NCI-H748 (cell line): ENCODE measurements around the gene MAPKAPK2.
"Not testable (repeated sequence)": the region's sequence is repeated elsewhere in the genome, so short reads cannot be mapped to it uniquely, and the experiment has no call there.

Source experiments
- DNase-seq: peaks from one replicate; lab custom pipeline; 2025; ENCODE audit not compliant: unreplicated experiment; lab: John Stamatoyannopoulos, UW

MAPKAPK2 gene

DNA sequence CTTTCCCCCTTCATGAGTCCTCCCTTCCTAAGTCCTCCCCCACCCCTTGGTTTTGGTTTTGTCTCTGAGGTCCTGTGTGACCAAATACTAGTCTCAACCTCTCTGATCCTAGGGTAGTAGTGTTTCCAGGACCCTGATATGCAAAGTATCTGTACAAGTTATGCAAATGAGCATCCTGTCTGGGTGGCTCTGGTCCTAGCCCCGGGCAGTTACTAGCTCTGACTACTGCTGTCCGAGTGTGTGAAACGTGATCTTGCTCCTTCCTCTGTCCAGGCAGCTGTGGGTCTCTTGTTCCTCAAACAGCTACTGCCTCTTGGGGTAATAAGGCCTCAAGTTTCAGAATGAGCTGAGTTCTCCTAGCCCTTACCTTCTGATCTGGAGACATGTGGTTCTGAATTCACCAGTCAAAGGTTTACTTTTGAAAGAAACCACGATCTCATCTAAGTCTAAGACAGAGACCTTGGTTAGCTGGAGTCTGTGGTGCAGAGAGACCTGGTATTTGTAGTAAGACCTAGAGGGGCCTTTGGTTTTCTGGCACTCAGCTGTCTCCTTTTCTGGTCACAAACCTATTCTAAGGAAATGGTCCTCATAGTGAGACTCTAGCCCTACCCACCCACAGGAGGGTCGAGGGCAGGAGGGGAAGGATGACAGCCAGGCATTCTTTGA, 54.8 kb downstream of the MAPKAPK2 start:
- no peak for DNase-seq

DNA sequence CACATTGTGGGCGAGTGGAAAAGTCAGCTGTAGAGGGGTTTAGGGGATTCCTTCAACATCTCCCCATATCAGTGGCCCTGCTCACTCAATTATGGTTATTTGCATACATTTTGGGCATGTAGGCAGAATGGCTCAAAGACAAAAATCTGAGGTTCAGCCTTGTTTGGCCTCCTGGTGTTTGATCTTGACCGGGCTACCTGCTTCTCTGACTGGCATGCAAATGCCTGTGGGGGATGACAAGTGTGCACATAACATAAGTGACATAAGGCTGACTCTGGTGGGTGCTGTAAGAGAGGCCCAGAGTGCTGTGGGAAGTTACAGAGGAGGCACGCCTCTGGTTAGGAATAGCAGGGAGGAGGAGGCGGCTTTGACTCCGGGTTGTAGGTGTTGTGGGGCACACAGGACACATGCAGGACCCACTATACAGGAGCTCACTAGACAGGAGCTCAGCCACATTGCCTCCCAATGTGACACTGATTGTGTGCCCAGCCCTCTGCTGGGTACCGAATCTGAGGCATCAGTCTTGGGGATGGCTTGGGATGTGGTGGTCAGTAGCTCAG, 56.5 kb downstream of the MAPKAPK2 start:
- no peak for DNase-seq

DNA sequence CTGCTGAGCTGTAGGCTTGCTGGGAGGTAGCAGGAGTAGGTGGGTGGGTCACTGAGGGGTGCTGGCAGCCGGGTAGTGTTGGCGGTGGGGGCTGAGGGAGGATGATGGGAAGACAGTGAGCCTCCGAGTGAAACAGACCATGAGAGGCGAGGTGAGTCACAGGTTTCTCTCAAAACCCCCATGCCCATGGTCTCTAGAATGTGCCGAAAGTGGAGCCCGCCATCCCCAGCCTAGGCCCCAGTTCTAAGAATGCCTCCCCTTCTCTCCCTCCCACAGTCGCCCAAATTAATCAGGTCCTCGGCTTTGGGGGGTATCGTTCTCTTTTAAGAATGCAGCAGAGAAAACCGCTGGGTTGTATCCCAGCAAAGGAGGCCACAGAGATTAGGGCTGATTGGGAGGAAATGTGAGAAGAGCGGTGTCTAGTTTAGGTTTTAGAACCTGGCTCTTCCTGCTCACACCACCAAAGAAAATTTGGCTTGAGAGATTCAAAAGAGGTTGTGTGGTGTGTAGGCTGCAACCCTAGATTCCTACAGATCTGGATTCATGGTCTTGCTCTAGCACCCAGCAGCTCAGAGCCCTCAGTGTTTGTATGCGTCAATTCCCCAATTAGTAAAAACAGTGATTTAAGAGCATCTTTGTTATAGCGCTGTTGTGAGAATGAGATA, 58.1 kb downstream of the MAPKAPK2 start:
- no peak for DNase-seq

DNA sequence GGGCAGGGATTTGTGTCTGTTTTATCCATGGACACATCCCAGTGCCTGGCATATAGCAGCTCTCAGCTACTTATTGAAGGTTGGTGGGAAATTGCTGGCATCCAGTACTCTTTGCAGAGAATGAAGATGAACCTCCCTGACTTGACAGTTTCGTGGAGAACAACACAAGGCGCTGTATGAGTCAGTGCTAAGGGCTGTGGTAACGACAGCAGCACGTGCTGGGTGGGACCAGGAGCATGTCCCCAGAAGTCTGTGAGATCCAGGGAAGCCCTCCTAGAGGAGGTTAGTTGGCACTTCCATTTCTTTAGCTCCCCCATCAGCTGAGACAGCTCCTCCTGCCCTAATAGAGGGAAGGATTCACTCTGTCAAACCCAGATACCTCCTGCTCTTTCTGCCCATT, 60.0 kb downstream of the MAPKAPK2 start:
- DNase-seq: no peak

DNA sequence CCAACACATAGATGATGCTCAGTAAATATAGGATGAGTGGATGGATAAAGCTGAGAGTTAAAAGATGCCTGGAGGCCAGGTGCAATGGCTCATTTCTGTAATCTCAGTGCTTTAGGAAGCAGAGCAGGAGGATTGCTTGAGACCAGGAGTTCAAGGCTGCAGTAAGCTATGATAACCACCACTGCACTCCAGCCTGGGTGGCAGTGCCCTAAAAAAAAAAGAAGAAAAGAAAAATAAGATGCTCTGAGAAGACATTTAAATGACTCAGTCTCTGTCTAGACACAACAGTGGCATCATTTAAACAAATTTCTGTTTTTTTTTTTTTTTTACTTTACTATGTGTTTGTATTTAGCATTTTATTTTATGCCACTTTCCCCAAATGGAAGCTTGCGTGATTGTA, 60.6 kb downstream of the MAPKAPK2 start:
- no peak for DNase-seq

DNA sequence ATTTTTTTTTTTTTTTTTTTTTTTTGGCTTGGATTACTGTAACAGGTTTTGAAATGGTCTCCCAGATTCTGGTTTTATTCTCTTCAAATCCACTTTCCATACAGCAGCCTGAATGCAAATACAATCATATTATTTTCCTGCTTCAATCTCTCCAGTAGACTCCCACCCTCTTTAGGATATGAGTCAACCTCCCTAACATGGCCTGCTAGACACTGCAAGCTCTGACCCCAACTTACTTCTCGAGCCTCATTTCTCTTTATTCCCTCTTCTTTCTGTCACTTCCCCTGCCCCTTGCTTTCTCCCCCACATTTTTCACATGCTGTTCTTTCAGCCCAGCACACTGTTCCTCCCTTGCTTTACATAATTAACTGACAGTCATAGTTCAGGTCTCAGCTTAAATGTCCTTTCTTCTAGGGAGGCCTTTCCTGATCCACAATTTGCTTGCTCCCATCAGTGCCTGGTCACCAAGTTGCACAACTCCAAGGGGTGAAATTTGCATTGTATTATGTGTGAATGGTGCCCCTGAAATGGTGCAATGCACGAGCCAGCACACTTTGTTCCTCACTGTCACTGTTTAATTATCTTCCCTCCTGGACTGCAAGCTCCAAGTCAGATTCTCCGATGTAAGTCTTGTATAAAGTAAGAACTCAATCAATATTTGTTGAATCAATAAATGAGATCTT, 63.8 kb downstream of the MAPKAPK2 start:
- DNase-seq: no peak

DNA sequence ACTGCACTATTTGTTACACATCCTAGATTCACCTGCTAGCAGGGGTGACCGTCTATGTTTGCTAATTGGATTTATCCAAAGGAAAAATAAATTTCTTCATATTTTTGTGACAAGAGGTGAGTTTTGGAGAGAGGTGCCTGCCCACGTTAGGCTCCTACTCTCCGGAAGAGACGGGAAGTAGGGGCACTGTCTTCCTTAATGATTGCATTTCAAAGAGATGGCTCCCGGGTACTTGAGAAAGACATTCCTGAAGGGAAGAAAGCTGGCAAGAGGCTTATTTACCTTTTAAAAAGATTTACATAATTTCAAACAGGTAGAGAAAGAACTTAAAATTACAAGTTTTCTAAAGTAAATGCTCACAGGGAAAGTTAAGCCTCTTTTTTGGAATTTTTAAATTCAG, 67.2 kb downstream of the MAPKAPK2 start:
- no peak for DNase-seq

GRCh38 chr1:206752481-206752880, 67.8 kb downstream of the MAPKAPK2 start:
- DNase-seq: no peak

DNA sequence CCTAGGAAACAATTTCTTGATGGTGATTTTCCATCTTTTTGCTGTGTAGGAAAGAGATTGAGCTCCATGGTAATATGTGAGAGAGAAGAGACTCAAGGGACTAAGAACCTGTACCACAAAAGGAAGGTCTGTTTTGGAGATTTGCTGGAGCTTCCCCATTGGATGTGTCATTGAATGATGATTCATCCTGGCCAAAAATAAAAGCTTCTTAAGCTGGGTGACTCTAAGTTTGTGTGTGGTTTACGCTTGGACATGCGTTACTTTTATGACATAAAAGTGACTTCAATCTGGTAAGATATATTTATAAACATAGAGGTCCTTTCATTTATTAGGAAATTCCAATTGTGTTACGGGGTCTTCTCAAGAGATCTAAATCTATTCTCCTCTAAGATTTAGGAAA, 68.4 kb downstream of the MAPKAPK2 start:
- DNase-seq: no peak

GRCh38 chr1:206754011-206754410, 69.3 kb downstream of the MAPKAPK2 start:
- no peak for DNase-seq

GRCh38 chr1:206757524-206758266, 73.0 kb downstream of the MAPKAPK2 start:
- no peak for DNase-seq

GRCh38 chr1:206760590-206760989, 75.9 kb downstream of the MAPKAPK2 start:
- DNase-seq: no peak

DNA sequence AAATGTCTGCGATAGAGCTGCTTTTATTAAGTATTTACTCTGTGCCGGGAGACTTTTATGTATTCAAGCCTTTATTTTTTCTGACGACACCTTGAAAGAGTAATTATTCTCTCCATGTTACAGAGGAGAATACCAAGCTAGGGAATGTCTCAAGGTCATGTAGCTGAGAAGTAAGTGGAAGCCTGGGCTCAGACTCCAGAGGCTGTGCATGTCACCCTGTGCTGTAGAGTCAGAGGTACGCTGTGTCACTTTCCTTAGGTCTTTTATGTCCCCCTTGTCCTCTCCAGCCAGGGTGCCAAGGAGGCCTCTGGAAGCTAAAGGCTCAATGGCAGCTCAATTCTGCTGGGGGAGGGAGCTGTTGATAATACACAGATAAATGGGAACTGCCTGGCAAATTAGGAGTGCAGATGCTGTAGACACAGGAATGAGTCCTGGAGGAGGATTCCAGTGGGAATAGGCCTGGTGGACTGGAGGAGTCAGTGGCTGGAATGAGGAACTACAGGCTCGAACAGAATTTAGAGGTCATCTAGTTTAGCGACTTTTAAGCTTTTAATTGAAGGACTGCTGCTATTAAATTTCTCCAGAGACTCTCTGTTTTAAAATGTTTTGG, 76.6 kb downstream of the MAPKAPK2 start:
- DNase-seq: no peak

GRCh38 chr1:206762741-206763364, 78.1 kb downstream of the MAPKAPK2 start:
- DNase-seq: not testable (repeated sequence)

GRCh38 chr1:206765771-206766170, 81.1 kb downstream of the MAPKAPK2 start:
- DNase-seq: not testable (repeated sequence)

GRCh38 chr1:206766251-206766856, 81.6 kb downstream of the MAPKAPK2 start:
- no peak for DNase-seq

- DNase-seq: no peak
Observed at GRCh38 chr1:206768472-206769303, 84.0 kb downstream of the MAPKAPK2 start.

DNA sequence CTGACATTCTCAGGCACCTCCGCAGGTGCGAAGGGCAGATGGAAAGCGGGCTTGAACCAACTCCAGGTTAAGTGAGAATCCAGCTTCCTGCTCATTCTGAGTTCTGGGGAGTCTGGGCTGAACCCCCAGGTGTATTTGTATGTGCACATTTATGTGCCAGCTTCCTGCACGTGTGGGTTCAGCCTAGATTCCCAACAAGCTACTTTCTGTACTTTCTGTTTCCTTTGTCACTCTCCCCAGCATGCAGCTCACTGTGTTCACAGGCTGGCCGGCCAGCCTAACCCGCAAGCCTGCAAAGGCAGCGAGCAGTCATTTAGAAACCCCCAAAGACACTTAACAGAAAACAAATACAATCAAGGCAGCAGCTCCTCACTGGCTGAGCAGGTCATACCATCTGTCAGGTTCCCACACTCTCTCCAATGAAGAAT, 84.6 kb downstream of the MAPKAPK2 start:
- DNase-seq: peak; percentile 6
